ENCODE results near the gene TECTA. TPM values are rescaled to one million over a fixed set of nuclear protein-coding genes. Genes with fewer than 3 reads are reported as not detected.

Gene TECTA
- polyA plus RNA-seq, 3 donors, result 0.45 TPM; not detected in 2

- Histone ChIP-seq H3K9ac (ENCODE audit: insufficient read depth, low read length, poor library complexity, severe bottlenecking) (no peak overlapping the region), H3K9me3 (replicated peaks in 1 of 2; ENCODE audit: control insufficient read depth in 1 of 2, insufficient read depth in 1 of 2, low read length in 2 of 2) (no peaks in the 10 kb centered on the region), H3K4me3 (replicated peaks in 1 of 3; ENCODE audit: low read depth in 2 of 3, low read length in 3 of 3) (no peak overlapping the region), H3K4me2 (replicated peaks; ENCODE audit: extremely low read depth, low read length, poor library complexity, severe bottlenecking) (no peak overlapping the region), H3K27ac (ENCODE audit: low read depth in 1 of 2, low read length in 2 of 2) (no peak overlapping the region), H3K36me3 (replicated peaks in 1 of 2; ENCODE audit: control insufficient read depth in 1 of 2, insufficient read depth in 2 of 2, low read length in 2 of 2) (peaks cover 8 to 70% of the 10 kb centered on the region in 2 donors), H4K20me1 (ENCODE audit: insufficient read depth, low read length) (no peaks in the 10 kb centered on the region), H3K27me3 (ENCODE audit: control insufficient read depth in 2 of 2, insufficient read depth in 2 of 2, low read length in 2 of 2) (no peaks in the 10 kb centered on the region), H3K79me2 (ENCODE audit: insufficient read depth, low read length) (no peaks in the 10 kb centered on the region), H2AFZ (ENCODE audit: insufficient read depth, low read depth, low read length, poor library complexity, severe bottlenecking) (no peak overlapping the region), H3K4me1 (ENCODE audit: control insufficient read depth in 1 of 2, insufficient read depth in 2 of 2, low read length in 2 of 2) (no peaks in the 10 kb centered on the region)
- Mint-ChIP-seq H3K27ac (peak overlapping the region in 3 of 7 donors; percentile 40 to 59 (median 48)), H3K27me3 (ENCODE audit: low read depth in 3 of 3) (no peaks in the 10 kb centered on the region), H3K36me3 (peaks cover 52 to 59% of the 10 kb centered on the region in 2 donors), H3K4me1 (peaks cover 10% of the 10 kb centered on the region), H3K4me3 (no peak overlapping the region), H3K9me3 (peaks cover 0 to 5% (median 0%) of the 10 kb centered on the region in 7 donors)
- DNase-seq, result no peak
- intact Hi-C loops (cut with micrococcal nuclease), result no loop called here
- 98% methylated on average over 5 of the region's 6 CpGs for WGBS (ENCODE audit: insufficient coverage)
- TF ChIP-seq CTCF (IDR thresholded peaks at IDR 0.05), result no peak
These were observed 32.9 kb upstream of the TECTA start for GRCh38 chr11:121067962-121068647.

- H3K4me1 Mint-ChIP-seq, result peaks cover 10% of the 10 kb centered on the region
- no peaks in the 10 kb centered on the region for H3K27me3 ChIP-seq (ENCODE audit: control insufficient read depth in 2 of 2, insufficient read depth in 2 of 2, low read length in 2 of 2)
- no peak for DNase-seq
- no peak overlapping the region for H3K4me3 Mint-ChIP-seq
- H3K4me3 ChIP-seq (replicated peaks in 1 of 3; ENCODE audit: low read depth in 2 of 3, low read length in 3 of 3), result no peak overlapping the region
- no peak for TF ChIP-seq CTCF (IDR thresholded peaks at IDR 0.05)
- 96% methylated on average over 3 of the region's 6 CpGs for WGBS (ENCODE audit: insufficient coverage)
- H3K36me3 ChIP-seq (replicated peaks in 1 of 2; ENCODE audit: control insufficient read depth in 1 of 2, insufficient read depth in 2 of 2, low read length in 2 of 2), result peaks cover 8 to 64% of the 10 kb centered on the region in 2 donors
- H3K4me1 ChIP-seq (ENCODE audit: control insufficient read depth in 1 of 2, insufficient read depth in 2 of 2, low read length in 2 of 2), result no peaks in the 10 kb centered on the region
- H3K9me3 ChIP-seq (replicated peaks in 1 of 2; ENCODE audit: control insufficient read depth in 1 of 2, insufficient read depth in 1 of 2, low read length in 2 of 2), result no peaks in the 10 kb centered on the region
- no peak overlapping the region for H3K27ac ChIP-seq (ENCODE audit: low read depth in 1 of 2, low read length in 2 of 2)
- H3K4me2 ChIP-seq (replicated peaks; ENCODE audit: extremely low read depth, low read length, poor library complexity, severe bottlenecking), result no peak overlapping the region
- no peaks in the 10 kb centered on the region for H4K20me1 ChIP-seq (ENCODE audit: insufficient read depth, low read length)
- peaks cover 45 to 53% of the 10 kb centered on the region in 2 donors for H3K36me3 Mint-ChIP-seq
- no peak overlapping the region for H3K27ac Mint-ChIP-seq
- no peak overlapping the region for H3K9ac ChIP-seq (ENCODE audit: insufficient read depth, low read length, poor library complexity, severe bottlenecking)
- H2AFZ ChIP-seq (ENCODE audit: insufficient read depth, low read depth, low read length, poor library complexity, severe bottlenecking), result no peak overlapping the region
- peaks cover 0 to 5% (median 0%) of the 10 kb centered on the region in 7 donors for H3K9me3 Mint-ChIP-seq
- no peaks in the 10 kb centered on the region for H3K79me2 ChIP-seq (ENCODE audit: insufficient read depth, low read length)
- intact Hi-C loops (cut with micrococcal nuclease), result no loop called here
- no peaks in the 10 kb centered on the region for H3K27me3 Mint-ChIP-seq (ENCODE audit: low read depth in 3 of 3)
These were observed 32.3 kb upstream of the TECTA start for GRCh38 chr11:121068787-121069186.

Measured in CD14-positive monocyte (primary cell).